ENCODE measurements around the gene SNAPC3.
"Not testable (repeated sequence)": the region's sequence is repeated elsewhere in the genome, so short reads cannot be mapped to it uniquely, and the experiment has no call there.

SNAPC3 gene

DNA sequence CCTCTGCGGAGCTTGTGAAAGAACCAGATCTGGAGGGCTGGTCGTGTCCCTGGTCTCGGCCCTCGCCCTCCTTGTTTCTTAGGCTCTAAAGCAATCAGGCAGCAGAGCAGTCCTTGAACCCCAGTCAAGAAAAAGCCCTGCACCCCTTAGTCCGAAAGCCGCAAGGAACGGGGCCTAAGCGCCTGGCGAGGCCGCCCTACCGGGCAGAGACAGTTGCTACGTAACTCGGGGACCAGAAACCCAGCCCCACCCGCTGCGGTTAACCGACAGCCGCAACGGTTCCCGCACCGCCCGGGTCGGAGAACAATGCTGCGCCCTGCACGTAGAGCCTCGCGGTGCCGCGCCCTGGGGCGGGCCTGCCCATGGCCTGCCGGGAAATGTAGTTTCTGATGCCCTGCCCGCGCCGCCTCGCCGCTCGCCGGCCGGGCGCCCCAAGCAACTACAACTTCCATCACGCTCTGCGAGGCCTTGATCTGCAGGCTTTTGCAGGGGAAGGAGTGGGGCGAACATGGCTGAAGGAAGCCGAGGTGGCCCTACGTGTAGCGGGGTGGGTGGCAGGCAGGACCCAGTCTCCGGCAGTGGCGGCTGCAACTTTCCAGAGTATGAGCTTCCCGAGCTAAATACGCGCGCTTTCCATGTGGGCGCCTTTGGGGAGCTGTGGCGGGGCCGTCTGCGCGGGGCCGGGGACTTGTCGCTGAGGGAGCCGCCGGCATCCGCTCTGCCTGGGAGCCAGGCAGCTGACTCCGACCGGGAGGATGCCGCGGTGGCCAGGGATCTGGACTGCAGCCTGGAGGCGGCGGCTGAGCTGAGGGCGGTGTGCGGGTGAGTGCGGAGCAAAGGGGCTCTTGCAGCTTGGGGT, at the start of gene SNAPC3:
Gene SNAPC3 (plus strand): TSS at position 505 of the 859 bp plus-strand sequence. CDS start 4 bp downstream, at position 509.
- DNase-seq (ENCODE audit: low read depth): peak; percentile 60

DNA sequence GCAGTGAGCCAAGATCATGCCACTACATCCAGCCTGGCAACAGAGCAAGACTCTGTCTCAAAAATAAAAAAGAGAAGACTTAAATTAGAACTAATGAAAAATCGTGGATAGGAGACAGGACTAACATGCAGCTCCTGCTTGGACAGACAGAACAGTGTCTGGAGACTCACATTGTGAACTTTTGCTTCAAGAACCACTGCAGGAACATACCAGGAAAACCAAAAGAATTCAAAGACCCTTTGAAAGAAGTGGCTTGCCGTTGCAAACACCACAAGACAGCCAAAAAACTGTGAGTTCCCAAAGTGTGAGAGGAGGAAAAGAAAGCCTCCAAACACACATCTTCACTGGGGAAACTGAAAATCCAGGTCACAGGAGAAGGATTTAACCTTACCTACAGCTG, 48.8 kb upstream of the SNAPC3 start:
- no peak for DNase-seq (ENCODE audit: low read depth)

DNA sequence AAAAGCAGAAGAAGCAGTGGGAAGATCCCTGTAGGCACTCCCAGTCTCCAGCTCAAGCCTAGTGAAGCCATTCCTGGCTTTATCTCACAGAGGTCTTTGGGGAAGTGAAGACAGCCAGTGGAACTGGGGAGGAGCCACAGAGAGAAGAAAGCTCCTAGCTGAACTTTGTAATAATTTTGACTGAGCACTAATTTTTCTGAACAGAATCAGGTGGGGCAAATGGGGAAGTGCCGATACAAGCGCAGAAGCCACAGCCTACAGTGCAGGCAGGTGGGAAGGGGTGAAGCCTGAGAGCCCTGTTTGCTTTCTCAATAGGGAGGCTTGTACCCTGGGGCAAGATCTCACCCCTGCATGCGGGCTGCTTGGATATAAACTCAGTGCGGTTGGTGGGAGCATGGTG, 48.4 kb upstream of the SNAPC3 start:
- no peak for DNase-seq (ENCODE audit: low read depth)

DNA sequence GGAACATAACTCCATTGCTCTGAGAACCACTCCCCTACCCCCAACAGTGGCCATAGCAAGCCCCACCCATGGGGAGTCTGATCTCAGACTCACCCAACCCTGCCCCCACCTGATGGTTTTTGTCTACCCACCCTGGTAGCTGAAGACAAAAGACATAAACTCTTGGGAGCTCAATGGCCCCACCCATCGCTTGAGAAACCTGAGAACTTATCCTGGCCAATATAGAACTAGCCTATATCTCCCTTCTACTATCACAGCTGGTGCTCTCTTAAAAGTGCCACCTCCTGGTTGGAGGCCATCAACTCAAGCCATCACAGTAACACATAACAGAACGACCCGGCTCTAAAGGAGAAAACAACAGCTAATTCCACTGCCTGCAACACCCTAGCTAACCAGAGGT, 47.9 kb upstream of the SNAPC3 start:
- DNase-seq (ENCODE audit: low read depth): no peak

DNA sequence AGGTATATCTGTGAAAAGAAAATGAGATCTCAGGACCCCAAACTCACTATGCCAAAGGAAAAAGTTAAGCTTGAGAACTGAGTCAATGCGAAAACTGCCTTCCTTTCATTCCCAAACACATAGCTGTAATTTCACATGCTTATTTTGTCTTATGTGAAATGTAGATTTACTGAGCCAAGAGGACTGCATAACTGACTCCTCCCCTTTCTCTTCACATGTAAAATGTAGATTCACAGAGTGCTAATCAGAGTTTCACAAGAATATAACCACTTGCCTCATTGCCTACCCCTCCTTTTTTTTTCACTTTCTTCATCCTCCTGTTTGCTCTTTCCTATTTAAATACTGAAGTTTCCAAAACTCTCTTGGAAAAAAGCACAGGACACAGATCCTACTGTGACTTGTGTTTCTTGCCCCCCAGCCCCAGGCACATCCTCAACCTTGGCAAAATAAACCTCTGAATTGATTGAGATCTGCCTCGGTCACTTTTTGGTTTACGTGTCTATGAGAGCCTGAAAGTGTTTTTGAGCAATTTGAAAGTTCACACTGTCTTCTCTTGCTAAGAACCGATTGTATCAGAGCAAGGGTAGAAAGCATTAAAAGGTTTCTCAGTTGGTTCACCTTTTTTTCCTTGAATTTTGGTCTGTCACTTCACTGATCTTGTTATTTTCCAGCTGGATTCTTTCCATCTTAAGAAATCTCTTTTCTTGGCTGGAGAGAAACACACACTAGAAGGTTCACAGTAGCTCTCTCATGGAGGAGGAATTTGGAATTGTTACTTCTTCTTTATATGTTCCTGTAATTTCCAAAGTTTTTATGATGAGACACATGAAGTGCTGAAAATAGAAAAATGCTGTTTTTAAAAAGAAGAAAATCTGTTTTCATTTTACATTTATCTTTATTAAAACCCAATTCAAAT, 44.8 kb upstream of the SNAPC3 start:
- DNase-seq (ENCODE audit: low read depth): no peak

DNA sequence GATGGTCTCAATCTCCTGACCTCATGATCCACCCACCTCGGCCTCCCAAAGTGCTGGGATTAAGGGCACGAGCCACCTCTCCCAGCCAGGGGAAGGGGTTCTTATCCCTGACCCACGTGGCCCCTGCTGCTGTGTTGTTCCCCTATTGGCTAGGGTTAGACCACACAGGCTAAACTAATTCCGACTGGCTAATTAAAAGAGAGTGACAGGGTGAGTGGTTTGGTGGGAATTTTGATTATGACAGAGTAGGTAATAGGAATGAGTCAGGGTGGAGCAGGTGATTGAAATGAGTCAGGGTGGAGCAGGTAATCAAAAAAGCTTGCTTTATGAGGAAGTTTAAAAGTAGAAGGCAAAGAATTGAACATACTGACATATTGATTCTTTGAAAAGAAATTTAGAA, 43.4 kb upstream of the SNAPC3 start:
- not testable (repeated sequence) for DNase-seq (ENCODE audit: low read depth)

DNA sequence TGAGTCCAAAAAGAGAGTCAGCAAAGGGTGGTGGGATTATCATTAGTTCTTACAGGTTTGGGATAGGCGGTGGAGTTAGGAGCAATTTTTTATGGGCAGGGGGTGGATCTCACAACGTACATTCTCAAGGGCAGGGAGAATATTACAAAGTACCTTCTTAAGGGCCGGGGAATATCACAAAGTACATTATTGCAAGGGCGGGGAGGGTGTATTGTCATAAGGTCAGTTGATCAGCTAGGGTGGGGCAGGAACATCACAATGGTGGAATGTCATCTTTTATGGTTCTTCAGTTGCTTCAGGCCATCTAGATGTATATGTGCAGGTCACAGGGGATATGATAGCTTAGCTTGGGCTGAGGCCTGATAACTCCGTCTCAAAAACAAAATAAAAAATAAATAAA, 42.8 kb upstream of the SNAPC3 start:
- DNase-seq (ENCODE audit: low read depth): not testable (repeated sequence)

DNA sequence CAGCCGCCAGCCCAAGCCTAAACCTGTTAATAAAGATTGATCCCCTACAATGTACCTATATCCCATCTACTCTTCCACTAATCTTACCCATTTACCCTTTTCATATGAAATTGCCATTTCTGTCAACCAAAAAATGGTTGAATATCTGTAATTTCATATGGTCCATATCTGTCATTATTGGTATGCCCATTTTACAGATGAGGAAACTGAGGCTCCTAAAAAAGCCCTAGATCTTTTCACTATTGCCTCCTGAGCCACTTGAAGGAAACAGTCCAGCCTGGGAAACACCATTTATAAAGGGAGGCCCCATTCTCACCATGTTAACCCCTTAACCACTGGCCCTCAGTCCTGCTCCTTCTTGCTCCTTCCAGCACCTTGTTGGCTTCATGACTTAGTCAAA, 41.2 kb upstream of the SNAPC3 start:
- DNase-seq (ENCODE audit: low read depth): no peak

DNA sequence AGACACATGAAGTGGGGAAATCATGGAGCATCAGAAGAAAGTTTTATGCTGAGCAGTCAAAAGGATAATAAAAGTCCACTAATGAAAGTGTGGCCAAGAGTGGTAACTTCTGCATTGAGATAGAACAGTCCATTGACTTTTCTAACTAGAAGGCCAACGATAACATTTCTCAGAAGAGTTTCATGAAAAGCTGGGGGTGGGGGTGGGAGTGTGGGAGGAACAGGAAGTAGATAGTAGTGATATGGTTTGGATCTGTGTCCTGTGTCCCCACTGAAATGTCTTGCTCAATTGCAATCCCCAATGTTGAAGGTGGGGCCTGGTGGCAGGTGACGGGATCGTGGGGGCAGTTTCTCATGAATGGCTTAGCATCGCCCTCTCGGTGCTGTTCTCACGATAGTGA, 36.2 kb upstream of the SNAPC3 start:
- no peak for DNase-seq (ENCODE audit: low read depth)

DNA sequence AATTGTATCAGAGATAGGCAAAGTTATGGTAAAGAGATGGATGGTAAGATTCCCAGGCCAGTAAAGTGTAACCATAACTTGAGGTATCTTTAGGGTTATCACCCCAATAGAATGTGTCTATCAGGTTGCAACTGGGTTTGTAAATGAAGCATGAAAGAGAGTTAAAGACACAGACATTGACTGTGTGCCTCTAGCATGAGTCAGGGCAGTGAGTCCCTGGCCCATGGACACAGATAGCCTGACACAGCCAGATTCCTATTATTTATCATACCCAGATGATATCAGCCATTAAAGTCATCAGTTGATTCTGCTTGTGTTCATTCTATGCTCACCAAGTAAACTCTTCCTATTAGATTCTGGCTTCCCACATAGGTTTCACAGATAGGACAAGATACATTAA, 33.5 kb upstream of the SNAPC3 start:
- DNase-seq (ENCODE audit: low read depth): no peak

DNA sequence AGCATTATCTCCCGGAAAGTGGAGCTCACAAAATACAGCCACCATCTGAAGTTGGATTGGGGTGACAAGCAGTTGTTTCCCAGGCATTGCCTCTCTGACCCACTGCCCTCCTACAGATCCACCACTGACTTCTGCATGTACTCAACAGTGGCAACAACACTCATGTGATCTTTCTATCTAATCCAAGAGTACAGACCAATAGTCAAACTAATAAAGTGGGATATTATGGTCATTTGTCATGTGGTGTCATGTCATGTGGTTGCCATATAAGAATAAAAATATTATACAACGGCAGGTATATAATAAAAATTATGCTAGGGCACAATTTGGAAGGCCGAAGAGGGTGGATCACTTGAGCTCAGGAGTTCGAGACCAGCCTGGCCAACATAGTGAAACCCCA, 33.0 kb upstream of the SNAPC3 start:
- DNase-seq (ENCODE audit: low read depth): no peak

DNA sequence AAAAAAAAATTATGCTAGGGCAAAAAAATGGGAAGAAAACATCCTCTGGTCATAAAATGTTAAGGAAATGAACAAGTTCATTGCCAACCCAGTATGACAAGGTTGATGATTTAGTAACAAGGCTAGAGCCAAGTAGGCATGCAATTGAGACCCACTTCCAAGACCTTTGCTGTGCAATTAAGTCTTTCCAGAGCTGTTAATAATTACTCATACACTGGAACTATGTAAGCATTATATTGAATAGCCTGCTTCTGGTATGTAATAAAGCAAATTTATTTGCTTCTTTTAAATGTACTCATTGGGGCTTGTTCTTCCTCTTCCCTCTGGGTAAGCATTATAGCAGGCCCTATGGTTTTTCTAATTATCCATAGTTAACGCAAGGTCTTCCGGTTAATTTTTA, 32.5 kb upstream of the SNAPC3 start:
- DNase-seq (ENCODE audit: low read depth): no peak

DNA sequence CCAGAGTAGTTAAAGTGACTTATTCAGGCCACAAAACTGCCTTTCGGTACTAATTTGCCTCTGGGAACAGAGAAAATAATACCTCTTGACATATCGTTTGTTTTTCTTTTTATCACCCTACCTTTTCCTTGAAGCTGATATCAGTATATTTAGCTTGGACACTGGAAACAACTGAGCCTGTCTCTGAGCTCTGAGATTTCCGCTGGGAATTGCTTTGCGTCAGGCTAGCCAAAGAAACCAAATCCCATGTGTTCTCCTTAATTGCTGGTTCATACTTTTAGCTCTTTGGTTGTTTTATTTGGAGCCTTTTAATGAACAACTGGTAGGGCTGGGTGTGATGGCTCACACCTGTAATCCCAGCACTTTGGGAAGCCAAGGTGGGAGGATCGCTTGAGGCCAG, 30.3 kb upstream of the SNAPC3 start:
- no peak for DNase-seq (ENCODE audit: low read depth)

DNA sequence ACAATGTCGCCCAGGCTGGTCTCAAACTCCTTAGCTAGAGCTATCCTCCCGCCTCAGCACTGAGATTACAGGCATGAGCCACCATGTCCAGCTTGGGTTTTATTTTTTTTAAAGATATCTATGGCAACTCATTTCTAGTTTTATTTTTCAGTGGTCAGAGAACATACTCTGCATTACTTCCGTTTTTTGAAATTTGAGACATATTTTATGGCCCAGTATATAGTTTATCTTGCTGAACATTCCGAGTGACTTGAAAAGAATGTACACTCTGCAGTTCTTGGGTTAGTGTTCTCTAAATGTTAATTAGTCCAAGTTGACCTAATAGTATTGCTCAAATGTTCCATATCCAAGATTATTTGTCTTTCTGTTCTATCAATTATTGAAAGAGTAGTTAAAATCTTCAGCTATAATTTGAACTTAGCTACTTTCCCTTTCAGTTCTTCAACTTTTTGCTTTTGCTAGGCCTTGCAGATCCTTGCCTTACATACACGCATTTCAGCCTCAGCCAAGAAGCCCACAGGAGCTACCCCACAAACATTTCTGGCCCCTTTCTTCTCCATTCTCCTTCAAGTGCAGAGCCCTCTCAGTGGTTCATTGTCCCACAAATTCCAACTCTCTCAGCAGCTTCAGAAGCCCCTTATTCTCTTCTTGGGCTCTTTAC, 22.3 kb upstream of the SNAPC3 start:
- DNase-seq (ENCODE audit: low read depth): no peak

DNA sequence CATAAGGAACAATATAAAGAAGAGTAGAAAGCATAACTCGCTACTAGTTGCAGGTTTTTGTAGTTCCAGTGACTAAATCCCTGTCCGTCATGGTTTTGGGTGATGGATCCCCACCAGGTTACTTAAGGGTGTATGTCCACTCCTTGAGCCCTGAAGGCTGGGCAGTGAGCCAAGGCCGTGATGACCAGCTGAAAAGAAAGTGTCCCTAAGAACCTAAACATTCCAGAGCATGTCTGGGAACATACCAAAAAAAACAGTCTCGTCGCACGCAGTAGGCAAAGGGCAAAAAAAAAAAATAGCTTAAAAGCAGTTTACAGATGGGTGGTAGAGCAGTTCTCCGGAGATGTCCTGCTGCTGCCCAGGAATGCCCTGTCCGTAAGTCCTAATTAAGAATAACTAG, 21.4 kb upstream of the SNAPC3 start:
- no peak for DNase-seq (ENCODE audit: low read depth)

DNA sequence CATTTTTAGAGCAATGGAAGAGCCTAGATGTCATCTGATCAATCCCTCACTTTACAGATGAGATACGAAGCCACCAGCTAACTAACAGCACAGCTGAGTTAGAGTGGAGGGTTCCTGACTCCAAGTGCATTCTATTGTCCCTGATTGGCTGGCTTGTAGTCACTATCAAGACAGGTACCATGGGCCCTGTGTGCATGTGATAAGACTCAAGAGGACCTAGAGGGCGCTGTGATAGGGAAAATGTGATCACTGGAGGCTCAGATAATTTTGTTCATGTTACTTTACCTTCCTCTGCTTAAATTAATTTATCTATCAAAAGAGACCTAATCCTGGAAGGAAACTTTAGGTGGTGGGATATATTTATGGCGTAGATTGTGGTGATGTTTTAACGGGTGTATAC, 19.5 kb upstream of the SNAPC3 start:
- no peak for DNase-seq (ENCODE audit: low read depth)

DNA sequence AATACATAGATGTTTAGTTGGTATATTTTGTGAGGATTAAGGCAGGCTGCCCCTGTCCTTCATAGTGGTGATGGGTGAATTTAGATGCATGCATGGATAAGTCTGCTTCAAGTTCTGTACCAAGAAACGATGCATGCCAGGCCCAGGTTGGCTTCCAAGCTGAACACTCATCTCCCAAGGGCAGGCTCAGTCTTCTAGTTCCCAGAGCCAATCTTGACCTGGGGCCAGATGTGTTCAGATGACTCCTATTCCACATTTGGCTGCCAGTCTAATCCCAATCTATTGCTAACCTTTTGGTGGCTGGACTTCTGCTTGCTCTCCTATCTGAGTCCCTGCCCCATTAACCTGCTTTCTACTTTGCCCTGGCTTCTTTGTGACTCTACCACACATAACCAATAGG, 18.5 kb upstream of the SNAPC3 start:
- DNase-seq (ENCODE audit: low read depth): no peak

DNA sequence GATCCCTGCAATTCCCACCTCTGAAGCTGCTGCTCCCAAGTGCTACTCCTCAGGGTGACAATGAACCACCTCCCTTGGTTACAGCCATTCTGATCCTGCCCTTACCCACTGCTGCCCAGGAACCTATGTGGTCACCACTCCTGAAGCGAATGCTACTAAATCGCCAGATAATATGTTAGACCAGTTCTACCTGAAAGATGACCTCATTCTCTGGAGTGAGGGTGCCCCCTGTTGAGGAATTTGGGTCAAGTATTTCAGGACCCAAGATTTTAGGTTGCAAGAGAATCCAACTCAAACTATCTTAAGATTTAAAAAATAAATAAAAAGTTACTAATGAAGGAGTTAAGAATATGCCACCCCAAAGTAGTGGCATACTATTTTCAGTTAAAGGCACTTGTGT, 5.8 kb upstream of the SNAPC3 start:
- no peak for DNase-seq (ENCODE audit: low read depth)

DNA sequence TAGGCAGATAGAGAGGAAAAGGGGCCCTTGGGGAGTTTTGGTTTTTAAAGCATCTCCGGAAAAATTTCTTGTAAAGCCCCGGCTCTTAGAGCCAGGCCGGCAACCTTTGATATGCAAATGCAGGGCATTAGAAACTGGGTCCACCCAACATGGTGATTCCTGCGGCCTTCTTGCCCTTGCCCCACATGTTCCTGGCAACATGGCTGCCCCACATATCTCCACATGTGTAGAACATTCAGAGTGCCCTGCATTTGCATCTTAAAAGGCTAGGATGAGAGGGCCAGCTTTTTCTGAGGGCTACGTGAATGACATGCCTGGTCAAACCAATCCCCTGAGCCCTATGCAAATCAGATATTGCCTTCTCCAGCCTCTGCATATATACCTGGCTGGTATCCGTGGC, 5.0 kb upstream of the SNAPC3 start:
- no peak for DNase-seq (ENCODE audit: low read depth)

DNA sequence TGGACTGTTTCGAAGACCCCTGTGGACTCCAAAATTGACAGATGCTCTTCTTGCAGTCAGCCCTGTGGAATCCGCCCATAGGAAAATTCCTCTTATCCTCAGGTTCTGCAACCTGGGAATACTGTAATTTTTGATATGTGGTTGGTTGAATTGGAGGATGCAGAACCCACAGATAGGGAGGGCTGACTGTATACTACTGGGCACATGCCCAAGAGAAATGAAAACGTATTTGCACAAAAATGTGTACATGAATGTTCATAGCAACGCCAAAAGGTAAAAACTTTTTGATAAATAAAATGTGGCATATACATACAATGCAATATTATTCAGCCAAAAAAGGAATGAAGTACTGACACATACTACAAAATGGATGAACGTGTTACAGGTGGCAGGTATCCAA, 1.9 kb upstream of the SNAPC3 start:
- DNase-seq (ENCODE audit: low read depth): no peak

DNA sequence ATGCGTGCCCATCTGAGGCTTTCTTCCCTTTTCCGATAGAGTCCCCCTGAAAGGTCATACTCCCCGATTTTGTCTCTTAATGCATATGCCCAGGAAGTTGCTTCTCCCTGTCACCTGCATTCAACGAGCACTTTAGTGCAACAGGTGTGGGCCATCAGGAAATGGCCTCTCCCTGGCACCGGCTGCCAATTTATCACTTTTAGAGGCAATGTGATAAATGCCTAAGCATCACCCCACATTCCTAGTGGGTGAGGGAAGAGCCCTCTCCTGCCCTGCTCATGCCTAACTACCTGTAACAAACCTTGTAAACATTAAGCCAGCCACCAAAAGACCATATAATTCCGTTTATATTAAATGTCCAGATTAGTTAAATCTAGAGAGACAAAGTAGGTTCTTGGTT, 1.1 kb upstream of the SNAPC3 start:
- no peak for DNase-seq (ENCODE audit: low read depth)

DNA sequence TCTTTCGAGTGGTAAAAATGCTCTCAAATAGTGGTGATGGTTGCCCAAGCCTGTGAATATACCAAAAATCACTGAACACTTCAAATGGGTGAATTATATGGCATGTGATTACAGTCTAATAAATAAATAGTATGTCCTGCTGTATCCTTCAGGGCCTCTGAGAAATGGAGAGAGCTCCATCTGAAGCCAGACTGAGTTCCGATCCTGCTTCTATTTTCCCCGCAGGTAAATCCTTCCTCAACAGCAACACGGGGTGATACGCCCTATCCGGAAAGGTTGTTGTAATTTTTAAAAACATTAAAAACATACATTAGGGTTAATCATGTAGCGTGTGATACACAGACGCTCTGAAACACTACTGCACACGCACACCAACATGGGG, 695 bp upstream of the SNAPC3 start:
- no peak for DNase-seq (ENCODE audit: low read depth)

Measured in non-pigmented ciliary epithelial cell (primary cell).